Measurements from ENCODE around the gene RIMKLA. TPM values are rescaled to one million over a fixed set of nuclear protein-coding genes. Genes with fewer than 3 reads are reported as not detected.
A peak's percentile ranks its signal among the peaks of the same experiment; 100 is the strongest.

Gene RIMKLA
- total and polyA plus RNA-seq, 2 of the 13 experiments (the other 11 are each of a cell fraction or from before 2014, with no cell fraction given), result 2.5 to 3.8 TPM

- TF ChIP-seq PRDM10 (CRISPR knock-in tag; IDR thresholded peaks at IDR 0.05; ENCODE audit: low read depth) (no peak), ZFAT (CRISPR knock-in tag; conservative IDR thresholded peaks at IDR 0.05) (no peak), ZBTB3 (CRISPR knock-in tag; IDR thresholded peaks at IDR 0.05; ENCODE audit: borderline replicate concordance, low read depth) (no peak), CAMTA2 (CRISPR knock-in tag; IDR thresholded peaks at IDR 0.05; ENCODE audit: borderline replicate concordance) (no peak), ZNF33A (CRISPR knock-in tag; IDR thresholded peaks at IDR 0.05; ENCODE audit: borderline replicate concordance) (no peak), ZNF17 (CRISPR knock-in tag; IDR thresholded peaks at IDR 0.05) (no peak), ZNF350 (CRISPR knock-in tag; IDR thresholded peaks at IDR 0.05; ENCODE audit: borderline replicate concordance, low read depth) (peak; percentile 32; the same call in 1 of the 2 replicates), MBNL3 (CRISPR knock-in tag; conservative IDR thresholded peaks at IDR 0.05) (no peak), ZBTB44 (CRISPR knock-in tag; IDR thresholded peaks at IDR 0.05) (no peak), FLYWCH1 (CRISPR knock-in tag; IDR thresholded peaks at IDR 0.05) (no peak), ZNF383 (CRISPR knock-in tag; IDR thresholded peaks at IDR 0.05; ENCODE audit: borderline replicate concordance) (no peak), LCORL (IDR thresholded peaks at IDR 0.05) (no peak), LCORL (CRISPR knock-in tag; IDR thresholded peaks at IDR 0.05) (peak; percentile 55; the same call in 1 of the 2 replicates), ZFP36 (IDR thresholded peaks at IDR 0.05; ENCODE audit: borderline replicate concordance, low read depth, low read length, partially characterized antibody) (no peak), MEIS1 (CRISPR knock-in tag; IDR thresholded peaks at IDR 0.05; ENCODE audit: borderline replicate concordance) (no peak), FIP1L1 (IDR thresholded peaks at IDR 0.05; ENCODE audit: borderline replicate concordance, insufficient read depth, low read depth, low read length) (no peak)
- TF ChIP-seq, protein P1, sequence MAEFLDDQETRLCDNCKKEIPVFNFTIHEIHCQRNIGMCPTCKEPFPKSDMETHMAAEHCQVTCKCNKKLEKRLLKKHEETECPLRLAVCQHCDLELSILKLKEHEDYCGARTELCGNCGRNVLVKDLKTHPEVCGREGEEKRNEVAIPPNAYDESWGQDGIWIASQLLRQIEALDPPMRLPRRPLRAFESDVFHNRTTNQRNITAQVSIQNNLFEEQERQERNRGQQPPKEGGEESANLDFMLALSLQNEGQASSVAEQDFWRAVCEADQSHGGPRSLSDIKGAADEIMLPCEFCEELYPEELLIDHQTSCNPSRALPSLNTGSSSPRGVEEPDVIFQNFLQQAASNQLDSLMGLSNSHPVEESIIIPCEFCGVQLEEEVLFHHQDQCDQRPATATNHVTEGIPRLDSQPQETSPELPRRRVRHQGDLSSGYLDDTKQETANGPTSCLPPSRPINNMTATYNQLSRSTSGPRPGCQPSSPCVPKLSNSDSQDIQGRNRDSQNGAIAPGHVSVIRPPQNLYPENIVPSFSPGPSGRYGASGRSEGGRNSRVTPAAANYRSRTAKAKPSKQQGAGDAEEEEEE (CRISPR knock-in tag; IDR thresholded peaks at IDR 0.05; ENCODE audit: borderline replicate concordance), result no peak
- TF ChIP-seq, protein P2, sequence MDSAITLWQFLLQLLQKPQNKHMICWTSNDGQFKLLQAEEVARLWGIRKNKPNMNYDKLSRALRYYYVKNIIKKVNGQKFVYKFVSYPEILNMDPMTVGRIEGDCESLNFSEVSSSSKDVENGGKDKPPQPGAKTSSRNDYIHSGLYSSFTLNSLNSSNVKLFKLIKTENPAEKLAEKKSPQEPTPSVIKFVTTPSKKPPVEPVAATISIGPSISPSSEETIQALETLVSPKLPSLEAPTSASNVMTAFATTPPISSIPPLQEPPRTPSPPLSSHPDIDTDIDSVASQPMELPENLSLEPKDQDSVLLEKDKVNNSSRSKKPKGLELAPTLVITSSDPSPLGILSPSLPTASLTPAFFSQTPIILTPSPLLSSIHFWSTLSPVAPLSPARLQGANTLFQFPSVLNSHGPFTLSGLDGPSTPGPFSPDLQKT (CRISPR knock-in tag; IDR thresholded peaks at IDR 0.05; ENCODE audit: borderline replicate concordance), result no peak
These were observed 82.5 kb downstream of the RIMKLA start, which contains the start of gene CCDC30 (continued) for GRCh38 chr1:42462828-42463763.

Measured in HepG2 (cell line).